ENCODE data around the gene ARHGEF39. TPM values are rescaled to one million over a fixed set of nuclear protein-coding genes. Genes with fewer than 3 reads are reported as not detected.
A peak's percentile ranks its signal among the peaks of the same experiment; 100 is the strongest.
"Not testable (repeated sequence)": the region's sequence is repeated elsewhere in the genome, so short reads cannot be mapped to it uniquely, and the experiment has no call there.

The ARHGEF39 gene
- total RNA-seq, 2 experiments from 2014 or later = 13.1 to 13.4 TPM

GRCh38 chr9:35616681-35617459 lies 48.1 kb downstream of the ARHGEF39 start:
- DNase-seq (peak; percentile 79), ATAC-seq (ENCODE audit: low read depth) (peak; percentile 62)
- Mint-ChIP-seq H3K9me3 (no peaks in the 10 kb centered on the region), H3K36me3 (peaks cover 24% of the 10 kb centered on the region), H3K27ac (peak overlapping the region; percentile 96), H3K4me1 (peaks cover 52% of the 10 kb centered on the region), H3K4me3 (peak overlapping the region; percentile 88), H3K27me3 (no peaks in the 10 kb centered on the region)
- POLR2A ChIA-PET = interaction anchor here (0.9 to 9.6 kb wide), 16 partner anchors 9 to 979 kb away, joined by 3 to 166 read pairs (median 4); partner anchors contain the start of genes ARHGEF39, CCDC107, CREB3 and RMRP

- Mint-ChIP-seq H3K27ac (peak overlapping the region; percentile 96), H3K9me3 (no peaks in the 10 kb centered on the region), H3K4me3 (peak overlapping the region; percentile 88), H3K4me1 (peaks cover 53% of the 10 kb centered on the region), H3K27me3 (no peaks in the 10 kb centered on the region), H3K36me3 (peaks cover 27% of the 10 kb centered on the region)
- ATAC-seq (ENCODE audit: low read depth) (no peak), DNase-seq (no peak)
- POLR2A ChIA-PET = interaction anchor here (1.0 to 9.6 kb wide), 14 partner anchors 10 to 126 kb away, joined by 3 to 166 read pairs (median 6); partner anchors contain the start of genes ARHGEF39, CCDC107, CREB3 and RMRP
Measured at GRCh38 chr9:35615981-35616680, 48.9 kb downstream of the ARHGEF39 start.

DNA sequence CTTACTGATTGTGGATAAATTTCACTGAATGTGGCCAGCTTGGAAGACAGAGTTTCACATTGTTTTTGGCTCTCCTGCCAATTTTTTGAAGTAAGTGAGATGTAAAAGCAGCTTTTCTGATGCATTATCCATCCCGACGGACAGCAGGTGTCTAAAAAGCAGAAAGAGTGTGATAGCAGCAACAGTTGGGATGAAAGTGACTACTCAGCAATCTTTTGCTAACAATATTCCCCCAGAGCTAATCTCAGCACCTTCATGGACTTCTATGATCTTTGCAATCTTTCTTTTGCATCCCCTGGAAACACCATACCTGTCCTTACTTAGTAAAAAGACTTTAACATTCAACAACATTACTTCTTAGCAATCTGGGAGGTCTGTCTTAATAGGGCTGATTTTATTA lies 52.2 kb downstream of the ARHGEF39 start:
- no peaks in the 10 kb centered on the region for H3K27me3 Mint-ChIP-seq
- H3K9me3 Mint-ChIP-seq = no peaks in the 10 kb centered on the region
- peaks cover 26% of the 10 kb centered on the region for H3K4me1 Mint-ChIP-seq
- no peak overlapping the region for H3K4me3 Mint-ChIP-seq
- H3K36me3 Mint-ChIP-seq = peaks cover 30% of the 10 kb centered on the region
- POLR2A ChIA-PET = interaction anchor here (0.6 kb wide), 1 partner anchor 19 kb away, joined by 3 read pairs; no protein-coding TSS in a partner anchor
- DNase-seq = no peak
- no peak overlapping the region for H3K27ac Mint-ChIP-seq
- no peak for ATAC-seq (ENCODE audit: low read depth)

GRCh38 chr9:35612066-35612465 lies 52.9 kb downstream of the ARHGEF39 start:
- POLR2A ChIA-PET = interaction anchor here (0.6 to 2.0 kb wide), 7 partner anchors 20 to 144 kb away, joined by 3 to 12 read pairs (median 5); partner anchors contain the start of genes ARHGEF39, GBA2, RGP1 and SIT1
- not testable (repeated sequence) for ATAC-seq (ENCODE audit: low read depth); H3K4me3 Mint-ChIP-seq; DNase-seq; H3K9me3 Mint-ChIP-seq; H3K27ac Mint-ChIP-seq; H3K27me3 Mint-ChIP-seq
- Mint-ChIP-seq H3K4me1 (peaks cover 23% of the 10 kb centered on the region), H3K36me3 (peaks cover 30% of the 10 kb centered on the region)

DNA sequence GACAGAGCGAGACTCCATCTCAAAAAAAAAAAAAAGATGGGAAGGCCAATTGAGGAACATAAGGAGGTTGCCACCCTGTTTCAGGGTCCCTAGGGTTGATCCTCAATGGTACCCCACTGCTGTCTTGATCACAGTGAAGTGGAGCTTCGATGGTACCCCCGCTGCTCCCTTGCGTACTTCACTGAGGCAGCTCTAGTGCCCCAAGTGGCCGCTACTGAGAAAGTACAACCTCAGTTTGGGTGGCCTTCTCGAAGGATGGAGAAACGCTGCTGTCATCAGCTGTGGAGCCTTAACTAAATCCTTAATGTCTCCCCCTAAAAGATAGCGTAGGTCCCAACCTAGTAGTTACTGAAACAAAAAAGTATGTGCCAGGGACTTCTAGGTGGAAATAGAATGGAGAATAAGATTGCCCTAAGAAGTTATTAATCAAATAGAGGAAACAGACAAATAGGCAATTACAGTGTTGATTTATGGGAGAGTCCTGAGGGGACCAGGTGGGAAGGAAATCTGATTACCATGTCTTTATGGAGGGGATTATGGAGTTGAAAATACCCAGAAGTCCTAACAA lies 53.7 kb downstream of the ARHGEF39 start:
- DNase-seq = no peak
- peak; percentile 84 for ATAC-seq (ENCODE audit: low read depth)
- no peak overlapping the region for H3K4me3 Mint-ChIP-seq
- no peaks in the 10 kb centered on the region for H3K9me3 Mint-ChIP-seq
- H3K4me1 Mint-ChIP-seq = peaks cover 23% of the 10 kb centered on the region
- peaks cover 31% of the 10 kb centered on the region for H3K36me3 Mint-ChIP-seq
- H3K27me3 Mint-ChIP-seq = no peaks in the 10 kb centered on the region
- H3K27ac Mint-ChIP-seq = no peak overlapping the region
- POLR2A ChIA-PET = interaction anchor here (1.0 to 2.0 kb wide), 8 partner anchors 28 to 145 kb away, joined by 4 to 12 read pairs (median 5); partner anchors contain the start of genes ARHGEF39, CCDC107, GBA2 and RGP1

DNA sequence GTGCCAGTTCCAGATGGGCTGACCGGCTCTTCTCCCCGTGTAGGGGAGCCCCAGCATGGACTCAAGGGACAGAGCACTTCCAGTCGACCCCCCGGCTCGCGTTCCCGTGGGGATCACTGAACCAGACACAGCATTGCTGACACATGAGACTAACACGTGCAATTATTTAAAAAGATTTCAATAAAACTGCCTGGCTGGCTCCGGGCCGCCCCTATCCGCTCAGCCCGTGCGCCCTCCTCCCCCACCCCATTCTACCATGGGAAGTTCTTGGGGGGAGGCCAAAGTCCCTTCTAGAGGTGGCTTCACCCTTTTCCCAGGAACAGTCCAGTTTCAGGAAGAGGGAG lies 55.2 kb downstream of the ARHGEF39 start:
- no peak for ATAC-seq (ENCODE audit: low read depth)
- DNase-seq = no peak
- H3K36me3 Mint-ChIP-seq = peaks cover 26% of the 10 kb centered on the region
- no peak overlapping the region for H3K4me3 Mint-ChIP-seq
- POLR2A ChIA-PET = interaction anchor here (2.0 kb wide), 1 partner anchor 37 kb away, joined by 11 read pairs; no protein-coding TSS in a partner anchor
- no peak overlapping the region for H3K27ac Mint-ChIP-seq
- no peaks in the 10 kb centered on the region for H3K9me3 Mint-ChIP-seq
- peaks cover 21% of the 10 kb centered on the region for H3K4me1 Mint-ChIP-seq
- no peaks in the 10 kb centered on the region for H3K27me3 Mint-ChIP-seq

Small RNAs within 50 kb of the gene (microRNA-seq; reads per million reads assigned to microRNA genes)
- not detected for gene MIR6852

Other genes starting within 250 kb of the ARHGEF39 start
- gene RUSC2, start 175.1 kb downstream of the ARHGEF39 start, total RNA-seq = 1 to 10 TPM; 2.1 to 2.3 TPM
- 10 to 100 TPM; 42.2 to 42.8 TPM for gene TESK1, start 59.9 kb downstream of the ARHGEF39 start, total RNA-seq
- gene CD72, start 46.8 kb downstream of the ARHGEF39 start, total RNA-seq = 10 to 100 TPM; 15.3 to 18.4 TPM
- 100 to 1,000 TPM; 174 to 195 TPM for gene SIT1, start 14.3 kb downstream of the ARHGEF39 start, total RNA-seq
- over 10,000 TPM; 10,447 to 10,452 TPM for gene RMRP, start 7.2 kb downstream of the ARHGEF39 start, total RNA-seq
- 10 to 100 TPM; 32.7 to 36.3 TPM for gene CCDC107, start 6.9 kb downstream of the ARHGEF39 start, total RNA-seq
- 1 to 10 TPM in 1 of 2 experiments, under 1 TPM in 1; 0.86 to 1.2 TPM for gene CA9, start 8.7 kb upstream of the ARHGEF39 start, total RNA-seq
- gene TPM2, start 24.7 kb upstream of the ARHGEF39 start, total RNA-seq = 10 to 100 TPM; 35.7 to 36.9 TPM
- 100 to 1,000 TPM; 381 to 388 TPM for gene TLN1, start 67.0 kb upstream of the ARHGEF39 start, total RNA-seq
- gene CREB3, start 67.5 kb upstream of the ARHGEF39 start, total RNA-seq = 10 to 100 TPM; 21.1 to 24.1 TPM
- gene GBA2, start 84.0 kb upstream of the ARHGEF39 start, total RNA-seq = 10 to 100 TPM; 60.1 to 62.2 TPM
- 10 to 100 TPM; 26.9 to 29.1 TPM for gene RGP1, start 84.1 kb upstream of the ARHGEF39 start, total RNA-seq
- not detected for gene MSMP, start 89.1 kb upstream of the ARHGEF39 start, total RNA-seq
- gene NPR2, start 126.4 kb upstream of the ARHGEF39 start, total RNA-seq = 10 to 100 TPM; 13.5 to 13.7 TPM
- gene SPAG8, start 147.1 kb upstream of the ARHGEF39 start, total RNA-seq = 1 to 10 TPM; 3.4 to 4.6 TPM
- gene HINT2, start 149.8 kb upstream of the ARHGEF39 start, total RNA-seq = 10 to 100 TPM; 54.3 to 56.4 TPM
- gene FAM221B, start 163.5 kb upstream of the ARHGEF39 start, total RNA-seq = not detected
- gene TMEM8B, start 164.0 kb upstream of the ARHGEF39 start, total RNA-seq = 1 to 10 TPM; 5.9 to 6.1 TPM
- not detected for gene OR13J1, start 205.2 kb upstream of the ARHGEF39 start, total RNA-seq
- not detected for gene HRCT1, start 241.0 kb upstream of the ARHGEF39 start, total RNA-seq
- gene SPAAR, start 244.3 kb upstream of the ARHGEF39 start, total RNA-seq = not detected

Data from activated naive CD8-positive, alpha-beta T cell treated with anti-CD3 and anti-CD28 coated beads, Interleukin-2, amount 10 ng/mL, durations not matched to agents 7 days and 5 days (primary cell).